Measurements from ENCODE around the gene ZNF750. TPM values are rescaled to one million over a fixed set of nuclear protein-coding genes. Genes with fewer than 3 reads are reported as not detected.

The ZNF750 gene
- not detected in 5 replicates for total RNA-seq (2022; extraction: Qiagen RNA extraction)

GRCh38 chr17:82839617-82840292, at the start of gene ZNF750:
ZNF750 (minus strand) TSS chr17:82840022; CDS start chr17:82832454, 7,568 bp downstream.

Other genes with a start within 250 kb of the ZNF750 start
- gene WDR45B, start 191.6 kb downstream of the ZNF750 start, total RNA-seq (2022; extraction: Qiagen RNA extraction) = 93.5 to 99.6 TPM (median 95.6 TPM) in 5 replicates
- 12.7 to 20.4 TPM (median 18.6 TPM) in 5 replicates for gene RAB40B, start 141.3 kb downstream of the ZNF750 start, total RNA-seq (2022; extraction: Qiagen RNA extraction)
- 60.6 to 65.7 TPM (median 63.6 TPM) in 5 replicates for gene FN3KRP, start 123.3 kb downstream of the ZNF750 start, total RNA-seq (2022; extraction: Qiagen RNA extraction)
- 6.7 to 8.2 TPM (median 7.9 TPM) in 5 replicates for gene FN3K, start 104.4 kb downstream of the ZNF750 start, total RNA-seq (2022; extraction: Qiagen RNA extraction)
- gene TBCD, start 88.0 kb downstream of the ZNF750 start, total RNA-seq (2022; extraction: Qiagen RNA extraction) = 57.6 to 85.9 TPM (median 78.6 TPM) in 5 replicates
- gene METRNL, start 239.6 kb upstream of the ZNF750 start, total RNA-seq (2022; extraction: Qiagen RNA extraction) = 20.2 to 30.9 TPM (median 29.1 TPM) in 5 replicates